Memory B cell (primary cell): ENCODE data around the gene CACTIN.

Source experiments
- ATAC-seq: fragments of 150-1000 bp; cut with Tn5 transposase; 2 replicates; pipeline ENCODE4 v1.10.0; 2021; ENCODE audit warnings: low read depth, mild to moderate bottlenecking, moderate library complexity
- DNase-seq, 2 donors: peaks; one replicate each; pipeline ENCODE4 v3.0.0; 2022; ENCODE audit warnings: low spot score in 2 of 2
- H3K27ac Mint-ChIP-seq: one replicate; pipeline ENCODE4 v1.8.0; 2022; ENCODE audit warnings: mild to moderate bottlenecking, moderate library complexity, mixed read lengths
- H3K27me3 Mint-ChIP-seq: one replicate; pipeline ENCODE4 v1.8.0; 2022; ENCODE audit warnings: mixed read lengths
- H3K36me3 Mint-ChIP-seq: one replicate; pipeline ENCODE4 v1.8.0; 2022; ENCODE audit warnings: mild to moderate bottlenecking, mixed read lengths
- H3K4me1 Mint-ChIP-seq: one replicate; pipeline ENCODE4 v1.8.0; 2022; ENCODE audit warnings: mixed read lengths
- H3K4me3 Mint-ChIP-seq: one replicate; pipeline ENCODE4 v1.8.0; 2022; ENCODE audit warnings: mild to moderate bottlenecking, moderate library complexity, mixed read lengths
- H3K9me3 Mint-ChIP-seq: one replicate; pipeline ENCODE4 v1.8.0; 2022; ENCODE audit warnings: mixed read lengths

The CACTIN gene

DNA sequence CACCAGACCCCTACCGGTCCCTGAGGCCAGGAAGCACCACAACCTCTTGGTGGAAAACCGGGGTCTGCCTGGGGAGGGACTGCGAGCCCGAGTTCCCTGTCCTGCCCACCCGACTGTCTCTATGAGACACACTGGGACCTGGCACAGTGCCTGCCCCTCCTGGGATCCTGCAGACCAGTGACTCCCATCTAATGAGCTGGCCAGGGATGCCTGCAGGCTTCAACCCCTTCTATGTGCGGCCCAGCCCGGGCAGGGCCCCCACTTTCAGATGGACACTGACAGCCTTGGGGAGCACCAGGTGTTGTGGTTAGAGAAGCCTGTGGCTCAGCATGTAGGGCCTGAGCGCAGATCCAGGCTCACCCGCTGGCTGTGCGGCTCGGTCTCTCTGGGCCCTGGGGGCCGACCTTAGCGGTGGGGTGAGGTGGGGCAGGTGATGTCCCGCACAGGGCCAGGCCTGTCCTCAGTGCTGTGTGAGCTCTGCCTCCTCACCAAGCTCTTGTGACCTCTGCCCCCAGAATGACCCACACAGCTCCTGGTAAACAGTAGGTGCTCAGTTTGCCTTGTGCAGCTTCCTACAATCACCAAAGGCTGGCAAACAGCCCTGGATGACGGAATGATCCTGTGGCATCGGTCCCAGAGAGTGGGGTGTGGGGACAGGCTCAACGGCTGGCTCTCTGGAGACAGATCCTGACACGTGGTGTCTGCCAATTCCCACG is 17.9 kb upstream of the CACTIN start:
- no peak for ATAC-seq
- H3K4me3 Mint-ChIP-seq, result no peak overlapping the region
- H3K9me3 Mint-ChIP-seq, result no peaks in the 10 kb centered on the region
- H3K36me3 Mint-ChIP-seq, result peaks cover 4% of the 10 kb centered on the region
- H3K27ac Mint-ChIP-seq, result no peak overlapping the region
- no peaks in the 10 kb centered on the region for H3K4me1 Mint-ChIP-seq
- no peaks in the 10 kb centered on the region for H3K27me3 Mint-ChIP-seq
- no peak for DNase-seq

DNA sequence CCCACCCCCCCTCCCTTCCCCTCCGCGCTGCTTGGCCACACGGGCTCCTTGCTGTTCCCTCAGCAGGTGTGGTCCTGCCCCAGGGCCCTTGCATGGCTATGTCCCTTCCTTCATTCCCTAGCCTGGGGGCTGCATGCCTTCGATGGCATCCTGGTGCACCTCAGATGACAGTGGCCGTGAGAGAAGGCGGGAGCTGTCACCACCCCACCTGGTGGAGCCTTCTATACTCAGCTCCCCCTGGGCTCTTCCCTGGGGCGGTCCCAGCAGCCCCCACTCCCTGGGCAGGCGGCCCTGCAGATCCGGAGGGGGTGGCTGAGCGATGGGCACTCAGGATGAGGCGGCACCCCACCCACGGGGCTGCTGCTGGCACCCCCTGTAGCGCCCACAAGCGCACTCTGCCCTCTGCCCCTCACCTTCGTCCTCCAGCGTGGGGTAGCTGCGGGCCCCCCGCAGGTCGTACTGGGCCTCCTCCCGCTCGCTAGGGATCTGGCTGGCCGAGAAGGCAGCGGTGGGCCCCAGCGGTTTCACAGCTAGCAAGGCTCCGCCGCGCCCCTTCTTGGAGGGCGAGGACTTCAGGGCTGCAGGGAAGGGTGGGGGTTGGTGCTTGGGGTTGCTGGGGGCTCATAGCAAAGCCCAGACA is 17.2 kb upstream of the CACTIN start:
- peaks cover 6% of the 10 kb centered on the region for H3K36me3 Mint-ChIP-seq
- no peaks in the 10 kb centered on the region for H3K9me3 Mint-ChIP-seq
- no peaks in the 10 kb centered on the region for H3K27me3 Mint-ChIP-seq
- ATAC-seq, result no peak
- H3K4me1 Mint-ChIP-seq, result no peaks in the 10 kb centered on the region
- H3K4me3 Mint-ChIP-seq, result no peak overlapping the region
- H3K27ac Mint-ChIP-seq, result no peak overlapping the region
- DNase-seq, result no peak

DNA sequence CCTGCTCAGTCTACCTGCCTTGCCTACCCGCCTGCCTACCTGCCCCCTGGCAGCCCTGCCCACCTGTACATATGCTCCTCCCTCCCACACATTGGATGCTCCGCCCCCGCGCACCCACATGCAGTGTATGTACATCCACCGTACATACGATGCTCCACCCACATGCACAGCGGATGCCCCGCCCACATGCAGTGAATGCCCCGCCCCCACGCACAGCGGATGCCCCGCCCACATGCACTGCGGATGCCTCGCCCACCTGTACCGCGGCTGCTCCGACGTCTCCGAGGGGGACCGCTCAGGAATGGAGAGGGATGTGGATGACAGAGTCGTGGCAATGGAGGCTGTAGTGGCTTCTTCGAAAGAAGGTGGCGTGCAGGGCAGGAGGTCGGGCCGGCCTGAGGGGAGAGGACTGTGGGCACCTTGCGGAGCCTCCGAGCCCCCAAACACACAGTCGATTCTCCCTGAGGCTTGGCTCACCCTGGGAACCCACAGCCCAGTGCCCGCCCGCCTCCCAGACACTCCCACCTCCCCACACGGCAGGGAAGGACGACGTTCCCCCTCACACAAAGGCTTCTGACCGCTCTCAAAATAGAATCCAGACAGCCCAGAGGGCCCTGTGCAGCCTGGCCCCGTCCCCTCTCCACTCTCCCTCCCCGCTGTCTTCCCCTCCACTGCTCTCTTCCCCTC is 16.5 kb upstream of the CACTIN start:
- H3K36me3 Mint-ChIP-seq, result peaks cover 10% of the 10 kb centered on the region
- H3K4me3 Mint-ChIP-seq, result no peak overlapping the region
- no peaks in the 10 kb centered on the region for H3K4me1 Mint-ChIP-seq
- H3K27ac Mint-ChIP-seq, result no peak overlapping the region
- no peaks in the 10 kb centered on the region for H3K27me3 Mint-ChIP-seq
- ATAC-seq (no peak), DNase-seq (no peak)
- no peaks in the 10 kb centered on the region for H3K9me3 Mint-ChIP-seq

DNA sequence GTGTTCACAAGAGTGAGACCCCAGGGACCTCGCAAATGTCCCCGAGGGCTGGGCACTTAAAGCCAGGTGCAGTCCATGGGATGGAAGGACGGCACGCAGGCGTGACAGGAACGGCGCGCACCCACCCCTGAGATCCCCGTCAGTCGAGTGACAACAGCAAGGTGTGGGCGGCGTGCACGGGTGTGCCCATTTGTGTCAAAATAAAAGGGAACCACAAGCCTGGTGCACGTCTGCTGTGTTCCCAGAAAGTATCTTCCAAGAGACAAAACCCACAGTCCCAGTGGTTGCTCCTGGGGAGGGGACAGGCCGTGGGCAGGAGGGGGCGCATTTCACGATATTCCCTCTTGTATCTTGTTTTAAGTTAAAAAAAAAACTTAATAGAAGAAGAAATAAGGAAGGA is 15.7 kb upstream of the CACTIN start:
- no peak overlapping the region for H3K27ac Mint-ChIP-seq
- DNase-seq, result no peak
- peaks cover 10% of the 10 kb centered on the region for H3K36me3 Mint-ChIP-seq

DNA sequence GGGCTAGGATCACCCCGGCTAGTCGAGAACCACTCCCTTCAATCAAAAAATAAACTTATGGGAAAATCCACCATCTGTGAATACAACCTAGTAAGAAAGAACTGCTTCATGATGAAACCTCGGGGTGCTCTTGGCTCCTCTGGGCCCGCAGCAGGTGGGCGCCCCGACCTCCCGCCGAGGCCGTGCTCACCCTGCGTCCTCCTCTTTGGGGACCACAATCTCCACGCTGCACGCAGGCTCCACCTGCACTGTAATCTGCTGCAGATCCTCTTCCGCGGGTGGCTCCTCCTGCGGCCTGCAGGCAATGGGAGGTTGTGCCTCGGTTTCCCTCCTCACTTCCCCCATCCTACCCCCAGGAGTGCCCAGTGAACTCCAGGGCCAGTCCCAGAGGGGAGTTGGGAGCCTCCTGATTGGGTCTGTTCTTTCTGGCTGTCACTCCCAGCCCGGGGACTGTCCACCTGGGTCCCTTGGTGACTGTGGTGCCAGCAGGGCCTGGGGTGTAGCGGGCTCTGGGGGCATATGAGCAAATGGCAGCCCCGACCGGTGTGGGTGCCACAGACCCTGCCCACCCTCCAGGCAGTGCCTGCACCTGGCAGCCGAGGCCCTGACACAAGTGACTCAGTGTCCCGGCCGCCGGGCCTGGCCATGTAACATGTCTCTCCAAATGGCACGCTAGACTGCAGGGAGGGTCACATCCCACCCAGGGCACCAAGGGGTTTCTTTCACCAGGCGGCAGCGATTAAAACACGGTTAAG is 15.1 kb upstream of the CACTIN start:
- no peaks in the 10 kb centered on the region for H3K4me1 Mint-ChIP-seq
- no peak overlapping the region for H3K27ac Mint-ChIP-seq
- H3K36me3 Mint-ChIP-seq, result peaks cover 9% of the 10 kb centered on the region
- H3K27me3 Mint-ChIP-seq, result no peaks in the 10 kb centered on the region
- no peak overlapping the region for H3K4me3 Mint-ChIP-seq
- no peaks in the 10 kb centered on the region for H3K9me3 Mint-ChIP-seq
- no peak for ATAC-seq
- DNase-seq, result no peak

More for the DNA sequence above, 15.7 kb upstream of the CACTIN start:
- H3K27me3 Mint-ChIP-seq, result no peaks in the 10 kb centered on the region
- no peaks in the 10 kb centered on the region for H3K9me3 Mint-ChIP-seq
- no peaks in the 10 kb centered on the region for H3K4me1 Mint-ChIP-seq
- no peak overlapping the region for H3K4me3 Mint-ChIP-seq
- no peak for ATAC-seq

DNA sequence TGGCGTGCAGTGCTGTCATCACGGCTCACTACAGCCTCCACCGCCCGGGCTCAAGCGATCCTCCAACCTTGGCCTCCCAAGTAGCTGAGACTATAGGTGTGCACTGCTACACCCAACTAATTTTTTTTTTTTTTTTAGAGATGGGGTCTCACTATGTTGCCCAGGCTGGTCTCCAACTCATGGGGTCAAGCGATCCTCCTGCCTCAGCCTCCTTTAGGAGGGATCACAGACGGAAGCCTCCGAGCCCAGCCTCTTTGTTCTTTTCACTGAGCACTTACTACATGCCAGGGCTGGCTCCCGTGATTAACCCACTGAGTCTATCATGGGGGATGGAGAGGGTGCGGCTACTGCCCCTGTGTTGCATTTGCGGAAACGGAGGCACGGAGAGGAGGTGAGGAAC is 12.9 kb upstream of the CACTIN start:
- ATAC-seq (no peak), DNase-seq (no peak)
- H3K27ac Mint-ChIP-seq, result no peak overlapping the region
- no peaks in the 10 kb centered on the region for H3K4me1 Mint-ChIP-seq
- H3K9me3 Mint-ChIP-seq, result no peaks in the 10 kb centered on the region
- no peak overlapping the region for H3K4me3 Mint-ChIP-seq
- peaks cover 8% of the 10 kb centered on the region for H3K36me3 Mint-ChIP-seq
- no peaks in the 10 kb centered on the region for H3K27me3 Mint-ChIP-seq

DNA sequence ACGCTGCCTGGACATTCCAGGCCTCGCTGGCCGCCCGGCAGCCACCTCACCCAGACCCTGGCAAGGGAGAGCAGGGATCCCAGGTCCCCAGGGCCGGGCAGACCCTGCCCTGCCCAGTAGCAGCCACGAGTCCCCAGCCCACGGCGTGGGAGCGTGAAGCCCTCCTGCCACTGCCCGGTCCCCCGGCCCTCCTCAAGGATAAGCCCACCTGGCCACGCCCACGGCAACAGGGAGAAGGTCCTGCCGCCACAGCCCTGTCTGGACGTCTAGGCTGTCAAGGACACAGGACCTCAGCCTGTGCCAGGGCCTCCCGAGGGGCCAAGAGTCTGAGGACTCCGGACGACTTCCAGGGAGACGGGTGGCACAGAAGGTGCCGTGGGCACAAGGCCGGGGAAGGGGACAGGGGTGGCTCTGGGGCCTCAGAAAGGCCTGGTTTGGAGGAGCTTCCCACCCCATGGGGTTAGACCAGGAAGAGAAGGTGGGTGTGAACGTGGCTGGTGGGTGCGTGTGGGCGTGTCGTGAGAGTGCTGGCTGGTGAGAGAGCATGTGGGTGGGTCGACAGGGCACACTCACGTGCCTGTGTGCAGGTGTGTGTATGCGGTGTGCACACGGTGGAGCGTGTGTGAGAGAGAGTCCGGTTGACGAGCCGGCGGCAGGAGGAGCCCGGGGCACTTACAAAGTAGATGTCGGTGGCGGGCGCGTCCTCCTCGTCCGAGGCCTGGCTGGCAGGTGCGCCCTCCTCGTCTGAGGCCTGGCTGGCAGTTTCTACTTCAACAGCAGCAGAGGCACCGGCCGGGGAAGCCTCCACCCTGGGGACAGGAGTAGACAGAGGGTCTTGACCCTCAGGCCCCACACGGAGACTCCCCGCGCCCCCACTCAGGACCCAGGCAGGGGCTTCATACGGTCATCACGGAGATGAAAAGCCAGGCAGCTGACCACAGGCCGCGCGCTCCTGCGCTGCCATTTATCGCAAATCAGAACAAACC is 11.9 kb upstream of the CACTIN start:
- ATAC-seq, result no peak
- Mint-ChIP-seq H3K27ac (no peak overlapping the region), H3K36me3 (peaks cover 6% of the 10 kb centered on the region), H3K27me3 (no peaks in the 10 kb centered on the region), H3K4me3 (no peak overlapping the region), H3K9me3 (no peaks in the 10 kb centered on the region), H3K4me1 (no peaks in the 10 kb centered on the region)
- no peak for DNase-seq

DNA sequence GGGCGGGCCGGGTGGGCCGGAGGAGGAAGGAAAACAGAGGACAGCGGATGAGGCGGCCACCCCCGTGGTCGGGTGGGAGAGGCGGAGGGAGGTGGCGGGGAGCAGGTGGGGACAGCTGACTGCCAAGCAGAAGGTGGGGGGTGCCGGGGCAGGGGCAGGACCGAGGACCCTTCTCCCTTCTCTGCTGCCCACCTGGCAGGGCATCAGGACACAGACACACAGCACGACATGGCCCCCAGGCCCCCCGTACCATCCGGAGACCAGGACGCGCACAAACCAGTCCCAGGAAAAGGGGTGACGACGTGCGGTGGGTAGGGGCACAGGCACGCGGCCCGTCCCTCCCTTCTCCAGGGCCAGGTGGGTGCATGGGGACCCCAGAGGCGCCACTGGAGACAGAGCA is 11.0 kb upstream of the CACTIN start:
- H3K27ac Mint-ChIP-seq, result no peak overlapping the region

DNA sequence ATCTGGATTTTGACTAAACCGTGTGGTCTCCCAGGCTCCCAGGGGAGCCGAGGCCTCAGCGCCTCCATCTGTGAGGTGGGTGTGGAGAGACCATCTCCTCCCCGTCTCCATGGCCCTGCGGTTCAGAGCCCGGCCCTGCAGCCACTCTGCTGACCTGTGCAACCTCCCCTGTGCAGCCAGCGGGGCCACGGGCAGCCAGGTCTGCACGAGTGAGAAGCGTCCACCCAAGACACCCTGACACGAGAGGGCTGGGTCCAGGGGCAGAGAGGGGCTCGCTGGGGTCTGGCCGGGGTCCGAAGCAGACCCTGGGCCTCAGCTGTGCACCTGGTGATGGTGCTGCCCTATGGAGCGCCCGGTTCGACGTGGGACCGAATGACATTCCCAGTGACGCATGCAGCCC is 10.4 kb upstream of the CACTIN start:
- H3K27ac Mint-ChIP-seq, result no peak overlapping the region
- H3K36me3 Mint-ChIP-seq, result peaks cover 7% of the 10 kb centered on the region
- no peaks in the 10 kb centered on the region for H3K9me3 Mint-ChIP-seq
- ATAC-seq (no peak), DNase-seq (no peak)
- no peaks in the 10 kb centered on the region for H3K4me1 Mint-ChIP-seq
- no peaks in the 10 kb centered on the region for H3K27me3 Mint-ChIP-seq
- no peak overlapping the region for H3K4me3 Mint-ChIP-seq

More for the DNA sequence above, 11.0 kb upstream of the CACTIN start:
- ATAC-seq, result no peak
- H3K4me3 Mint-ChIP-seq, result no peak overlapping the region
- no peak for DNase-seq
- no peaks in the 10 kb centered on the region for H3K27me3 Mint-ChIP-seq
- peaks cover 7% of the 10 kb centered on the region for H3K36me3 Mint-ChIP-seq
- no peaks in the 10 kb centered on the region for H3K4me1 Mint-ChIP-seq
- no peaks in the 10 kb centered on the region for H3K9me3 Mint-ChIP-seq

DNA sequence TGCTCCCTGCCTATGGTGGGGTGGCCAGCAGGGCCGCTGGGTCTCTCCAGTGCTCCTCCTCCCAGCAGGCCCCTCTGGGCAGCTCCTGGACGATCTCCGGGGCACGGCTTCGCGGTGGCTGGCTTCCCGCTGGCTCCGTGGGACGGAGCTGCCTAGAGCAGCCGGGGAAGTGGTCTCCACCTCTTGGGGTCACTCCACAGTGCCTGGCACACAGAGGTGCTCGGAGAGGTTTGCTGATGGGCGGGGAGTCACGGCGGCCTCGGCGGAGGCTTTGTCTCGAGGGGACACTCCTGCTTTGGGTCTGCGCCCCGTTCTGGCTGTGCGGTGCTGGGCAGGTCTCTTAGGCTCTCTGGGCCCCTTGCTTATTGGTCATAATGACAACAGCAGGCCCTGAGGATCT is 9.9 kb upstream of the CACTIN start:
- no peaks in the 10 kb centered on the region for H3K4me1 Mint-ChIP-seq
- H3K27me3 Mint-ChIP-seq, result no peaks in the 10 kb centered on the region
- no peak for ATAC-seq
- H3K9me3 Mint-ChIP-seq, result no peaks in the 10 kb centered on the region
- no peak overlapping the region for H3K4me3 Mint-ChIP-seq
- H3K27ac Mint-ChIP-seq, result no peak overlapping the region
- peaks cover 7% of the 10 kb centered on the region for H3K36me3 Mint-ChIP-seq
- no peak for DNase-seq

DNA sequence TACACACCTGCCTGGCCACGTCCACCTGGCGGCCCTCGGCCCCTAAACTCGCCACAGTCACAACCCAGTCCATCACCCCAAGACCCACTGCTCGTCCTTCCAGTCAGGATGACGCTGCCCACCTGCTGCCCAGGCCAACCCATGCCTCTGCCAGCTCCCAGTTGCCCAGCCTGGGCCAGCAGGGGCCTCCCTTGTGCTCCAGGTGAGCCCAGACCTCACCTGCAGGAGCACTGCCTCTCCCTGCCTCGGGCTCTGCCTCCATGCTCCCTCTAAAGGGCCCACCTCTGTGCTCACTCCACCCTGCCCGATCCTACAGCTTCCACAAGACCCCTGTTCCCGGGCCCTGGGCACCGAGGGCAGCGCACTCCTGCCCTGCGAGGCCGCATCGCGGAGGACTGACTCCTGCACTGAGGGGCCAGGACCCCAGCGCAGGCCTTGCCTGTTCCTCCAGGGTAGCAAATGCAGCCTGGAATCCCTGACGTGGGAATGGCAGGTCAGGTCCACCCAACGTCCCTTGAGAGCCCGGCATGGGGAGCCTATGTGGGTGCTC is 8.0 kb upstream of the CACTIN start:
- DNase-seq (no peak), ATAC-seq (no peak)
- H3K4me1 Mint-ChIP-seq, result no peaks in the 10 kb centered on the region
- H3K27me3 Mint-ChIP-seq, result no peaks in the 10 kb centered on the region
- peaks cover 7% of the 10 kb centered on the region for H3K36me3 Mint-ChIP-seq
- peak overlapping the region; percentile 60 for H3K27ac Mint-ChIP-seq
- no peaks in the 10 kb centered on the region for H3K9me3 Mint-ChIP-seq
- no peak overlapping the region for H3K4me3 Mint-ChIP-seq

DNA sequence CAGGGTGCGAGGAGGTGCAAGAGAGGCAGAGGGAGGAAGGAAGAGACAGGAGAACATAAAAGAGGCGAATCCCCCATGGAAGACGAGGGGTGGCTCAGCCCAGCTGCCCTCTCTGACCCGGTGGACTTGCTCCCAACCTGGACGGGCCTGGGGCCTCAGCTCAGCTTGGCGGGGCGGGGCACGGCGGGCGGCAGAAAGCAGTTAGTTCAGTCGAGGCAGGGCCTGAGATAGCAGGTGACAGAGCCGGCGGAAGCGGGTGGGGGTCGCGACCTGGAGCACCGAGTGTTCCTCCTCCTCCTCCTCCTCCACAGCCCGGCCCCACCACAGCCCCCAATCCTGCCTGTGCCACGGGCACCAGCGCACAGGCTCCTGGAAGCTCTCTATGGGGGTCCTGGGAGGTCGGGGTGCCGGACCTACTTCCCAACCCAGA is 7.0 kb upstream of the CACTIN start:
- Mint-ChIP-seq H3K27ac (no peak overlapping the region), H3K36me3 (peaks cover 5% of the 10 kb centered on the region), H3K4me1 (no peaks in the 10 kb centered on the region), H3K9me3 (no peaks in the 10 kb centered on the region), H3K27me3 (no peaks in the 10 kb centered on the region), H3K4me3 (no peak overlapping the region)
- no peak for ATAC-seq
- no peak for DNase-seq
